PC-9 (cell line): ENCODE data around the gene B3GNT5. TPM values are rescaled to one million over a fixed set of nuclear protein-coding genes. Genes with fewer than 3 reads are reported as not detected.

ENCODE experiments used
- BruUV-seq: library from RNA; stranded (reverse); fragments of 400-500 nt; replicated peaks from 2 replicates; lab custom pipeline; 2021; lab: Mats Ljungman, UMichigan
- CTCF ChIA-PET: fragments of 300-600 bp; sonication (Branson Sonifier 250); formaldehyde crosslinking; loops from one replicate; lab custom pipeline; 2022; ENCODE audit warnings: antibody characterized with exemption; lab: Charles Lee
- POLR2A ChIA-PET: fragments of 300-600 bp; sonication (Branson Sonifier 250); formaldehyde crosslinking; loops from one replicate; lab custom pipeline; 2022; ENCODE audit warnings: antibody characterized with exemption; ENCODE audit not compliant: unreplicated experiment; lab: Charles Lee
- DNase-seq, 2 experiments: peaks; one replicate each; pipeline versions ENCODE4 v3.0.0 to v3.0.0-alpha.2; 2015 to 2022; ENCODE audit warnings: mixed read lengths in 1 of 2
- H2AFZ ChIP-seq: fragments of 200-600 bp; sonication (generic); 2 replicates; pipeline ENCODE4 v1.8.1; 2017; ENCODE audit warnings: antibody characterized with exemption
- H3F3A ChIP-seq: fragments of 200-600 bp; sonication (generic); 2 replicates; pipeline ENCODE4 v1.8.1; 2017; ENCODE audit warnings: antibody characterized with exemption, mild to moderate bottlenecking, low read depth; ENCODE audit not compliant: insufficient read depth
- H3K27ac ChIP-seq: fragments of 200-600 bp; sonication (generic); 2 replicates; pipeline ENCODE4 v1.6.1; 2016; ENCODE audit warnings: mixed run types
- H3K27me3 ChIP-seq: fragments of 200-600 bp; sonication (generic); 2 replicates; pipeline ENCODE4 v1.6.1; 2016; ENCODE audit warnings: low read depth, mixed run types; ENCODE audit not compliant: insufficient read depth
- H3K36me3 ChIP-seq: fragments of 200-600 bp; sonication (generic); 2 replicates; pipeline ENCODE4 v1.6.1; 2016; ENCODE audit warnings: low read depth, mixed run types
- H3K4me1 ChIP-seq: fragments of 200-600 bp; sonication (generic); replicated peaks from 2 replicates; pipeline ENCODE4 v1.6.1; 2016; ENCODE audit warnings: mixed run types; ENCODE audit not compliant: insufficient read depth
- H3K4me2 ChIP-seq: fragments of 200-600 bp; sonication (generic); 2 replicates; pipeline ENCODE4 v1.6.1; 2017; ENCODE audit warnings: mixed run types
- H3K4me3 ChIP-seq: fragments of 200-600 bp; sonication (generic); 2 replicates; pipeline ENCODE4 v1.6.1; 2016; ENCODE audit warnings: mixed run types
- H3K79me2 ChIP-seq: fragments of 200-600 bp; sonication (generic); 2 replicates; pipeline ENCODE4 v1.6.1; 2017; ENCODE audit warnings: low read depth, mixed run types
- H3K9me2 ChIP-seq: fragments of 200-600 bp; sonication (generic); 2 replicates; pipeline ENCODE4 v1.8.1; 2017; ENCODE audit warnings: mild to moderate bottlenecking; ENCODE audit not compliant: insufficient read depth
- H3K9me3 ChIP-seq: fragments of 200-600 bp; sonication (generic); 2 replicates; pipeline ENCODE4 v1.8.1; 2016; ENCODE audit warnings: low read depth; ENCODE audit not compliant: insufficient read depth
- H4K20me1 ChIP-seq: fragments of 200-600 bp; sonication (generic); 2 replicates; pipeline ENCODE4 v1.8.1; 2017; ENCODE audit not compliant: insufficient read depth
- EZH2 ChIP-seq: fragments of 200-600 bp; sonication (generic); IDR thresholded peaks from 2 replicates; pipeline ENCODE4 v1.8.0; 2017; ENCODE audit warnings: antibody characterized with exemption, low read depth
- intact Hi-C: fragments of 100-400 bp; cut with micrococcal nuclease; formaldehyde crosslinking; loops from one replicate; pipeline ENCODE4 v1.10.0; 2022; ENCODE audit not compliant: unreplicated experiment
- total RNA-seq: library from RNA; stranded (reverse); gene quantifications from 2 replicates; pipeline ENCODE4 v1.2.3, GENCODE V29; 2021
- TF ChIP-seq, protein P1 (sequence below): fragments of 200-600 bp; sonication (generic); conservative IDR thresholded peaks from 2 replicates; pipeline ENCODE4 v1.6.1; 2017; ENCODE audit warnings: mixed run types, antibody characterized with exemption, mild to moderate bottlenecking, moderate library complexity

The B3GNT5 gene
- total RNA-seq, 1 experiment from 2014 or later = 30.7 TPM

DNA sequence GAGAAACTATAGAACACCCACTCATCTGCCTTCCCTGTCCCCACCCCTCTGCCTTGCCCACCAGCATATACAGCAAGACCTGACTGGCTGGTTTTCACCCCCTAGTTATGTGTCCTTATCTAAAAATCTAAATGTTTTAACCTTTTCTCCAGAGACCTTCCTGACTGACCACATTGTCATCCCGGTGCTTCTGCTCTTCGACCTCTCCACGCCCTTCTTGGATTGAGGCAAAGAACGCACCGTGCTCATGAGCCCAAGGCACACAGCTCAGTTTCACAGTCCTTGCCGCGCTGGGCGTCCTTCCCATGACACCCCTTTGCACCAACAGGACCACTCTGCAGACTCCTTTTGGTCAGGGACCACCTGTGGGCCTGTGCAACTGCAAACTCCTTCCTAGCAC is 62.7 kb downstream of the B3GNT5 start:
- Histone ChIP-seq H3K79me2 (no peaks in the 10 kb centered on the region), H3F3A (peaks cover 39% of the 10 kb centered on the region), H2AFZ (peak overlapping the region; percentile 31; the same call in 1 of the 2 replicates), H3K27me3 (no peaks in the 10 kb centered on the region), H3K4me2 (peak overlapping the region; percentile 70), H3K36me3 (no peaks in the 10 kb centered on the region), H3K4me3 (peak overlapping the region; percentile 16; the same call in 1 of the 2 replicates), H3K9me2 (no peaks in the 10 kb centered on the region), H3K9me3 (no peaks in the 10 kb centered on the region), H3K27ac (peak overlapping the region; percentile 69), H4K20me1 (no peaks in the 10 kb centered on the region), H3K4me1 (peaks cover 65% of the 10 kb centered on the region)
- CTCF ChIA-PET = interaction anchor here (0.7 kb wide), 1 partner anchor 22 kb away, joined by 3 read pairs; no protein-coding TSS in a partner anchor
- POLR2A ChIA-PET = interaction anchor here (0.7 kb wide), 1 partner anchor 105 kb away, joined by 8 read pairs; no protein-coding TSS in a partner anchor
- intact Hi-C loops = loop anchor here (1.0 kb wide), 2 partner anchors 8 to 56 kb away; no protein-coding TSS in a partner anchor
- DNase-seq = peak; percentile 40 to 93
- TF ChIP-seq EZH2 = no peak
- TF ChIP-seq, protein P1, sequence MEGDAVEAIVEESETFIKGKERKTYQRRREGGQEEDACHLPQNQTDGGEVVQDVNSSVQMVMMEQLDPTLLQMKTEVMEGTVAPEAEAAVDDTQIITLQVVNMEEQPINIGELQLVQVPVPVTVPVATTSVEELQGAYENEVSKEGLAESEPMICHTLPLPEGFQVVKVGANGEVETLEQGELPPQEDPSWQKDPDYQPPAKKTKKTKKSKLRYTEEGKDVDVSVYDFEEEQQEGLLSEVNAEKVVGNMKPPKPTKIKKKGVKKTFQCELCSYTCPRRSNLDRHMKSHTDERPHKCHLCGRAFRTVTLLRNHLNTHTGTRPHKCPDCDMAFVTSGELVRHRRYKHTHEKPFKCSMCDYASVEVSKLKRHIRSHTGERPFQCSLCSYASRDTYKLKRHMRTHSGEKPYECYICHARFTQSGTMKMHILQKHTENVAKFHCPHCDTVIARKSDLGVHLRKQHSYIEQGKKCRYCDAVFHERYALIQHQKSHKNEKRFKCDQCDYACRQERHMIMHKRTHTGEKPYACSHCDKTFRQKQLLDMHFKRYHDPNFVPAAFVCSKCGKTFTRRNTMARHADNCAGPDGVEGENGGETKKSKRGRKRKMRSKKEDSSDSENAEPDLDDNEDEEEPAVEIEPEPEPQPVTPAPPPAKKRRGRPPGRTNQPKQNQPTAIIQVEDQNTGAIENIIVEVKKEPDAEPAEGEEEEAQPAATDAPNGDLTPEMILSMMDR = no peak
- BruUV-seq = no TSS peak

DNA sequence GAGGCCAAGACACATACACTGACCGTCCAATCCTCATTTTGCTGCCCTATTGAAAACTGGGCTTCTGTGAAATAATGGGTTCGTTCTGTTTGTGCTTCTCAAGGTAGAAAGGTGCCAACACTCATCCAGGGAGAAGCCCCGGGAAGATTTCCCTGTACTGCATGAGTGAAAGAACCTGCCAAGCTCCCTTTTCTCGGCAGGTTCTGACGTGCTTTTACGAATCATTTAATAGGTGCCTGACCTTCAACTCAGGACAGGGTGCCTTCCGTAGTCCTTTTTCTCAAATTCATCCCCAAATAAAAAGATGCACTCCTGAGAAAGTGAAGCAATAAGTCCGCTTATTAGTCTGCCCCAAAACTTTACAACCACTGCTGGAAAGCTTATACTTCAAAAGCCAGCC is 64.2 kb downstream of the B3GNT5 start:
- Histone ChIP-seq H3K4me3 (no peak overlapping the region), H4K20me1 (no peaks in the 10 kb centered on the region), H3K27me3 (no peaks in the 10 kb centered on the region), H3K9me3 (no peaks in the 10 kb centered on the region), H2AFZ (no peak overlapping the region), H3K4me1 (peaks cover 61% of the 10 kb centered on the region), H3K9me2 (no peaks in the 10 kb centered on the region), H3K79me2 (no peaks in the 10 kb centered on the region), H3F3A (peaks cover 39% of the 10 kb centered on the region), H3K36me3 (no peaks in the 10 kb centered on the region), H3K4me2 (no peak overlapping the region), H3K27ac (no peak overlapping the region; the same call in 1 of the 2 replicates)
- intact Hi-C loops = no loop called here
- DNase-seq = no peak
- BruUV-seq = no TSS peak
- TF ChIP-seq, protein P1 = no peak
- no peak for TF ChIP-seq EZH2
- POLR2A ChIA-PET = no interaction called here
- CTCF ChIA-PET = no interaction called here

DNA sequence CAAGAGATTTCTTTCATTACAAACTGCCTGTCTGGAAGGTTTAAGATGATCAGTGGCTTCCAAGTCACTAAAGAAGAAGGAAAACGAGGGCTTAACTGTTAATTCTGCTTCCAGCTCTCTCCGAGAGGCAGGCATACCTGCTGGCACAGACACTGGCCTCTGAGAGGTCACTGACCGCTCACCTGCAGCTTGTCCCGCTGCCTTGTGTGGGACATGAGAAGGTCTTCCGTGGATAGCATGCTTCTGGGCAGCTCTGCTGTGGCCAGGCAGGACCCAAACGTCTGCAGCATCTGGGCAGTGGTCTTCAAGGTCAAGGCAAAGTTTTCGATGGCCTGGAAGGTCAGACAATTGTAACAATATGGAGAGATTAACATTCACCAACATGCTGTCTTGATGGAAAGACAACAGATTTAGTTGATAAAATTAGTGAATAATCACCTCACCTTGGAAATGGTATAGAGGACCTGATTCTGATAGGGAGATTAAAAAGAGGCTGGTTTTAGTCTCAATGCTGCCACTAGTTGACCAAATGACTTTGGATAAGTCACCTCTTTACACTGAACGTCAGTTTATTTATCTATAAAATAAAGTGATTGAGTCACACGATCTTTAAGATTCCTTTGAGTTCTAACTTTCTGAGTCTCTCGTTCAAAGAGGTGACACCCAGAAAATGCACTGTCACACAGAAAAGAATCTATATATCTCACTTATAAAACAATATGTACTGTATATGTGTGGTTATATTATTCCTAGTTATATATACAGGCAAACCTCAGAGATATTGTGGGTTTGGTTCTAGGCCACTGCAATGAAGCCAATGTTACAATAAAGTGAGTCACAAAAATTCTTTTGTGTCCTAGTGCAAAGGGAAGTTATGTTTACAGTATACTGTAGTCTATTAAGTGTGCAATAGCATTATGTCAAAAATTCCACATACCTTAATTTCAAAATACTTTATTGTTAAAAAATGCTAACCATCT is 65.1 kb downstream of the B3GNT5 start:
- POLR2A ChIA-PET = no interaction called here

More for the DNA sequence above, 65.1 kb downstream of the B3GNT5 start:
- no peaks in the 10 kb centered on the region for H3K9me3 ChIP-seq
- peak overlapping the region; percentile 39 for H3K4me2 ChIP-seq
- no peak overlapping the region for H2AFZ ChIP-seq
- TF ChIP-seq, protein P1 = no peak
- no peak for TF ChIP-seq EZH2
- no peaks in the 10 kb centered on the region for H3K79me2 ChIP-seq
- no peaks in the 10 kb centered on the region for H4K20me1 ChIP-seq
- H3K4me1 ChIP-seq = peaks cover 55% of the 10 kb centered on the region
- H3K36me3 ChIP-seq = no peaks in the 10 kb centered on the region
- no peak overlapping the region for H3K4me3 ChIP-seq
- DNase-seq = peak in 1 of 2 experiments; percentile 84
- no peaks in the 10 kb centered on the region for H3K27me3 ChIP-seq
- intact Hi-C loops = no loop called here
- H3K27ac ChIP-seq = peak overlapping the region; percentile 71
- H3K9me2 ChIP-seq = no peaks in the 10 kb centered on the region
- no TSS peak for BruUV-seq
- peaks cover 39% of the 10 kb centered on the region for H3F3A ChIP-seq
- CTCF ChIA-PET = no interaction called here
